ENCODE results near the gene NKAIN2.
"Not testable (repeated sequence)": the region's sequence is repeated elsewhere in the genome, so short reads cannot be mapped to it uniquely, and the experiment has no call there.

NKAIN2 gene

DNA sequence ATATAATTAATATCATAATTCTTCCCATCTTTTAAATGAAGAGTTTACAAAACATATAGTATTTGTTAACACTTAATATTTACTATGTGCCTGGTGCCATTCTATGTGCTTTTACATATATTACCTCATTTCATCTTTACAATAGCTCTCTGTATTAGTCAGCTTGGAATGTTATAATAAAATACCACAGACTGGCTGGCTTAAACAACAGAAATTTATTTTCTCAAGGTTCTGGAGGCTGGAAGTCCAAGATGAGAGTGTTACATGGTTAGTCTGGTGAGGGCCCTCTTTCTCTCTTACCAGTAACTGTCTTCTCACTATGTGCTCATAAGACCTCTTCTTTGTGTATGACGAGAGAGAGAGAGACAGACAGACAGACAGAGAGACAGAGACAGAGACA lies 110.2 kb downstream of the NKAIN2 start:
- Histone ChIP-seq H3K36me3 (no peaks in the 10 kb centered on the region), H3K27me3 (no peaks in the 10 kb centered on the region), H3K4me3 (ENCODE audit: low read depth in 1 of 2, low read length in 1 of 2) (no peak overlapping the region), H3K9me3 (no peaks in the 10 kb centered on the region), H3K27ac (no peak overlapping the region), H3K4me1 (ENCODE audit: control insufficient read depth in 1 of 2, insufficient read depth in 1 of 2, low read depth in 1 of 2, low read length in 1 of 2) (no peaks in the 10 kb centered on the region)
- TF ChIP-seq, protein P1, sequence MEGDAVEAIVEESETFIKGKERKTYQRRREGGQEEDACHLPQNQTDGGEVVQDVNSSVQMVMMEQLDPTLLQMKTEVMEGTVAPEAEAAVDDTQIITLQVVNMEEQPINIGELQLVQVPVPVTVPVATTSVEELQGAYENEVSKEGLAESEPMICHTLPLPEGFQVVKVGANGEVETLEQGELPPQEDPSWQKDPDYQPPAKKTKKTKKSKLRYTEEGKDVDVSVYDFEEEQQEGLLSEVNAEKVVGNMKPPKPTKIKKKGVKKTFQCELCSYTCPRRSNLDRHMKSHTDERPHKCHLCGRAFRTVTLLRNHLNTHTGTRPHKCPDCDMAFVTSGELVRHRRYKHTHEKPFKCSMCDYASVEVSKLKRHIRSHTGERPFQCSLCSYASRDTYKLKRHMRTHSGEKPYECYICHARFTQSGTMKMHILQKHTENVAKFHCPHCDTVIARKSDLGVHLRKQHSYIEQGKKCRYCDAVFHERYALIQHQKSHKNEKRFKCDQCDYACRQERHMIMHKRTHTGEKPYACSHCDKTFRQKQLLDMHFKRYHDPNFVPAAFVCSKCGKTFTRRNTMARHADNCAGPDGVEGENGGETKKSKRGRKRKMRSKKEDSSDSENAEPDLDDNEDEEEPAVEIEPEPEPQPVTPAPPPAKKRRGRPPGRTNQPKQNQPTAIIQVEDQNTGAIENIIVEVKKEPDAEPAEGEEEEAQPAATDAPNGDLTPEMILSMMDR (IDR thresholded peaks at IDR 0.05) = no peak

DNA sequence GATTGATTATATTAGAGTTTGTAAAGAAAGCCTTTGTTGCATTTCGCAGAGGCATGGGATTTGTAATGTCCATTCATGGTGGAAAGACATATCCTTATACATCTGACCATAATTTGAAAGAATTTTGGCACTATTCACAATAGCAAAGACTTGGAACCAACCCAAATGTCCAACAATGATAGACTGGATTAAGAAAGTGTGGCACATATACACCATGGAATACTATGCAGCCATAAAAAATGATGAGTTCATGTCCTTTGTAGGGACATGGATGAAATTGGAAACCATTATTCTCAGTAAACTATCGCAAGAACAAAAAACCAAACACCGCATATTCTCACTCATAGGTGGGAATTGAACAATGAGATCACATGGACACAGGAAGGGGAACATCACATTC lies 119.7 kb downstream of the NKAIN2 start:
- not testable (repeated sequence) for H3K4me3 ChIP-seq (ENCODE audit: low read depth in 1 of 2, low read length in 1 of 2); H3K36me3 ChIP-seq; H3K27ac ChIP-seq; H3K9me3 ChIP-seq; H3K27me3 ChIP-seq; H3K4me1 ChIP-seq (ENCODE audit: control insufficient read depth in 1 of 2, insufficient read depth in 1 of 2, low read depth in 1 of 2, low read length in 1 of 2)

DNA sequence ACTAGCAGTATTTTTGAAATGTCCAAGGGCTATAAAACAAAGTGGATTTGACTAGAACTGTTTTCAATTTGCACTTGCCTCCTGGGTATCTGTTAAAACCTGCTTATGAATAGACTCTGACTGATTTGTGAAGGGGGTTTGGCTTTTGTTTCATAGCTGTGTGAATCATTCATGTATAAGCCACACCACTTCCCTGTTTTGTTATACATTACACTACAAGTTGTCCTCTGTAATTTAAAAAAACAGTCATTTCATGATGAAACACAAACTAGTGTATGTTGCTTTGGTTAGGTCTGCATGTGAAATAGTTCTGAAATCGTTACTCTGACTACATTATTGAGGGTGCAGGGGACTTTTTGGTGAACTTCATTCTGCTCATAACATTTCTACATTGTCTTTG lies 121.7 kb downstream of the NKAIN2 start:
- Histone ChIP-seq H3K27me3 (no peaks in the 10 kb centered on the region), H3K9me3 (no peaks in the 10 kb centered on the region), H3K27ac (no peak overlapping the region), H3K36me3 (no peaks in the 10 kb centered on the region), H3K4me3 (ENCODE audit: low read depth in 1 of 2, low read length in 1 of 2) (no peak overlapping the region), H3K4me1 (ENCODE audit: control insufficient read depth in 1 of 2, insufficient read depth in 1 of 2, low read depth in 1 of 2, low read length in 1 of 2) (no peaks in the 10 kb centered on the region)
- TF ChIP-seq, protein P1 (IDR thresholded peaks at IDR 0.05) = no peak

DNA sequence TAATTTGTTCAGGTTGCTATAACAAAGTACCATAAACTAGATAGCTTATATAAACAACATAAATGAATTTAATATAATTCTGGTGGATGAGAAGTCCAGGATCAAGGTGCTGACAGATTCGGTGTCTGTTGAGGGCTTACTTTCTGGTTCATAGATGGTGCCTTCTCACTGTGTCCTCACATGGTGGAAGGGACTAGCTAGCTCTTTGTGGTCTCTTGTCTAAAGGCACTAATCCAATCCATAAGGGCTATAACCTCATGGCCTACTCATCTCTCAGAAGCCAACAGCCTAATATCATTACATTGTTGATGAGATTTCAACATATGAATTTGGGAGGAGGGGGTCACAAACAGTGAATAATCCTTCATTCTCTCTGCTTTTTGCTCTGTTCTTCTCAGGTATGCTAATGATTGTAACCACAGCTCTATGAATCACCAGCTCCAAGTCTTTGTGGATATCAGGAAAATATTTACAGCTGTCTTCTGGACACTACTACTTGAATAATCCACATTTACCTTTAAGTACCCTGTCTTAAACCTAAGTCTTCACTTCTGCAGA lies 122.3 kb downstream of the NKAIN2 start:
- no peaks in the 10 kb centered on the region for H3K27me3 ChIP-seq
- no peaks in the 10 kb centered on the region for H3K36me3 ChIP-seq
- no peak overlapping the region for H3K27ac ChIP-seq
- no peaks in the 10 kb centered on the region for H3K9me3 ChIP-seq
- no peaks in the 10 kb centered on the region for H3K4me1 ChIP-seq (ENCODE audit: control insufficient read depth in 1 of 2, insufficient read depth in 1 of 2, low read depth in 1 of 2, low read length in 1 of 2)
- TF ChIP-seq, protein P1 (IDR thresholded peaks at IDR 0.05) = no peak
- H3K4me3 ChIP-seq (ENCODE audit: low read depth in 1 of 2, low read length in 1 of 2) = no peak overlapping the region

DNA sequence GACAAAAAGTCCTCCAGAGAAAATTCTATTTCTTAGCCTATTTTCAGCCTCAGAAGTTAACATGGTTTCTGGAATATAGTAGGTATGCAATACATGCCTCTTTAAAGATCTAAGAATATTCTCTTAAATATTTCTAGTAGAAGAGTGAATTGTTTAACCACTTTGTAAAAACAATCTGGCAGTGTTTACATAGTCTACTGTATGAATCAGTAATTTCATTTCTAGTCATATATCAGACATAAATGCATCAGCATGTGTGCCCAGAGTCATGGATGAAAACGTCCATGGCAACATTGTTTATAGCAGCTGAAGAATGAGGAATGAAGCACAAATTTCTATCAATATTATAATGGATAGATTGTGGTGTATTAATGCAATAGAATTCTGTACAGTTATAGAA lies 124.9 kb downstream of the NKAIN2 start:
- H3K36me3 ChIP-seq = no peaks in the 10 kb centered on the region
- no peak overlapping the region for H3K4me3 ChIP-seq (ENCODE audit: low read depth in 1 of 2, low read length in 1 of 2)
- no peaks in the 10 kb centered on the region for H3K9me3 ChIP-seq
- no peaks in the 10 kb centered on the region for H3K27me3 ChIP-seq
- TF ChIP-seq, protein P1 (IDR thresholded peaks at IDR 0.05) = no peak
- H3K27ac ChIP-seq = no peak overlapping the region
- H3K4me1 ChIP-seq (ENCODE audit: control insufficient read depth in 1 of 2, insufficient read depth in 1 of 2, low read depth in 1 of 2, low read length in 1 of 2) = no peaks in the 10 kb centered on the region

DNA sequence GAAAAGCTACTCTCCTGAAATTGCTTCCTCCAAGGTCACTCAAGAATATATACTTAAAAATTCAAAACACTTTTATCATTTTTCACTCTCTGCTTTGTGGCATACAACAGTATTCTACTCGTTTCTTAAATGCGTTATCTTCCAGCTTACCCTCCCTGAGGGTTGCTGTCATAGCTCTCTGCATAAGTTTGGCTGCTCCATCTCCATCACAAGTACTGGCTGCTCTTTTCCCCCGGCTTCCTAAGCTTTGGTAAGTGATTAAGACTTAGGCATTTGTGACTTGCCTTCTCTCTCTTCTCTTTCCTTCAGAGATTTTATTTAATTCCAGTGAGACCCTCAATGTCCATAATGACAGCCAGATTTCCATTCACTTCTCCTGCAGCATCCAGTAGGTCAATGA lies 128.3 kb downstream of the NKAIN2 start:
- H3K27me3 ChIP-seq = no peaks in the 10 kb centered on the region
- no peak overlapping the region for H3K4me3 ChIP-seq (ENCODE audit: low read depth in 1 of 2, low read length in 1 of 2)
- no peak overlapping the region for H3K27ac ChIP-seq
- no peaks in the 10 kb centered on the region for H3K4me1 ChIP-seq (ENCODE audit: control insufficient read depth in 1 of 2, insufficient read depth in 1 of 2, low read depth in 1 of 2, low read length in 1 of 2)
- no peaks in the 10 kb centered on the region for H3K9me3 ChIP-seq
- H3K36me3 ChIP-seq = no peaks in the 10 kb centered on the region
- TF ChIP-seq, protein P1 (IDR thresholded peaks at IDR 0.05) = no peak
